ENCODE results near the gene MSANTD1. TPM values are rescaled to one million over a fixed set of nuclear protein-coding genes. Genes with fewer than 3 reads are reported as not detected.

MSANTD1 gene
- total and polyA plus RNA-seq, 2 donors (not counting 3 experiments of a cell fraction or from before 2014, with no cell fraction given), result 0.14 to 1.2 TPM

DNA sequence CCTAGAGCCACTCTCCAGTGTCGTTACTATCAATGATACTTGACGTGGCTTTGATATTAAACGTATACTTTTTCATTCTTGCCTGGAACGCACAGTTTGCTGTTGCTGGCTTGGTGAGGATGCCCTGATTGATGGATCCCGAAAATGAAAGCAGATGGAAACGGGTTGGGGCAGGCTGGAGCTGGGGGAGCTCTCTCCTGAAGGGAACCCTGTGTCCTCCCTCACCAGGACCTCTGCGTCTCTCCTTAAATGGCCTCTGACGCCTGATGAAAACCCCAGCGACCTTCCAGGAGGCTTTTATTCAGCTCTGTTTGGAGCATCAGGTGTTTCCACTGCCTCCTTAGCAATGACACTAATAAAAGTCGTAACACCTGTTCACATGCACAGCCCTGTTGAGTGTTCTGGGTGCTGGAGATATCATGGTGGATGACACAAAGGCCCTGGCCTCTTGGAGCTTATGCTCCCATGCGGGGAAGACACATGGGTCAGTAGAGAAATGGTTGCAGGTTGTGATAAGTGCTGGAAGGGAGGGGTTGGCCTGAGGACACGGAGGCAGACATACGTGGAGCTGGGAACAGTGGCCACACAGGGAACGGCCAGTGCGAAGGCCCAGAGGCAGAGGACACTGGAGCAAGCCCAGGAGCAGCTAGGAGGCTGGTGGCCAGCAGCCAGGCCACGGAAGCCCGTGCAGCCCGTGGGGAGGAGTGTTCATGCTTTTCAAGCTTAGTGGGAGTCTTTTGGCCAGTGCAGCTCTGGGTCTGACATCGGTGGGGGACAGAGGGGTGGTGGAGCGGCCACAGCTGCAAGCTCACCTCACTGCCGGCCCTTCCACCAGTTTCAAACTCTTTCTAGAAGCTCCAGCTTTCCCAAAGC, 7.5 kb downstream of the MSANTD1 start:
- TF ChIP-seq POLR2AphosphoS5 (IDR thresholded peaks at IDR 0.05; ENCODE audit: insufficient read depth, low read depth, low read length), result no peak
- no peak for TF ChIP-seq MYC (IDR thresholded peaks at IDR 0.05; ENCODE audit: low read depth, low read length)
- no peak for TF ChIP-seq FOS (IDR thresholded peaks at IDR 0.05; ENCODE audit: borderline replicate concordance, insufficient read depth, low read length)
- TF ChIP-seq EZH2 (IDR thresholded peaks at IDR 0.05; ENCODE audit: borderline replicate concordance, low read depth, low read length, severe bottlenecking), result no peak
- no peak for TF ChIP-seq POLR2A (IDR thresholded peaks at IDR 0.05; ENCODE audit: low read depth, low read length)
- no peak for TF ChIP-seq GATA2 (IDR thresholded peaks at IDR 0.05; ENCODE audit: insufficient read depth, insufficient read length, low read depth, low read length)
- no peak overlapping the region for H3K4me2 ChIP-seq (ENCODE audit: insufficient read depth, low read length)
- dilution Hi-C loops (cut with MboI; ENCODE audit: extremely low pct_ligation_motif_present, low sequenced_read_pairs), result no loop called here
- ChIA-PET CTCF (interaction anchor here (1.1 kb wide), 1 partner anchor 224 kb away, joined by 3 read pairs; no protein-coding TSS in a partner anchor), POLR2A (no interaction called here)
- H3K27me3 ChIP-seq (ENCODE audit: control insufficient read depth in 2 of 2, insufficient read depth in 2 of 2, low read length in 2 of 2), result peaks cover 0 to 2% of the 10 kb centered on the region in 2 experiments
- H3K9me3 ChIP-seq (replicated peaks; ENCODE audit: control insufficient read depth, insufficient read depth, low read length), result no peaks in the 10 kb centered on the region
- H2AFZ ChIP-seq (ENCODE audit: low read depth, low read length), result no peak overlapping the region
- H3K9ac ChIP-seq (replicated peaks; ENCODE audit: extremely low read depth, insufficient read depth, low read length), result no peak overlapping the region
- no peaks in the 10 kb centered on the region for H4K20me1 ChIP-seq (replicated peaks; ENCODE audit: control insufficient read depth, extremely low read depth, insufficient read depth, low read length)
- FAIRE-seq, result no peak
- H3K4me1 ChIP-seq (ENCODE audit: control insufficient read depth, extremely low read depth, insufficient read depth, low read length), result no peaks in the 10 kb centered on the region
- BruUV-seq (replicated peaks), result no TSS peak
- intact Hi-C loops (cut with micrococcal nuclease), result no loop called here
- H3K27ac ChIP-seq (ENCODE audit: insufficient read depth, low read depth, low read length), result no peak overlapping the region
- no peaks in the 10 kb centered on the region for H3K36me3 ChIP-seq (ENCODE audit: control insufficient read depth in 2 of 2, extremely low read depth in 1 of 2, insufficient read depth in 2 of 2, low read length in 2 of 2)
- no peak overlapping the region for H3K4me3 ChIP-seq (replicated peaks in 1 of 3; ENCODE audit: insufficient read depth in 1 of 3, low read depth in 1 of 3, low read length in 3 of 3)
- no peaks in the 10 kb centered on the region for H3K79me2 ChIP-seq (ENCODE audit: control insufficient read depth, insufficient read depth, low read length)
- no peaks in the 10 kb centered on the region for H3K9me1 ChIP-seq (replicated peaks; ENCODE audit: control insufficient read depth, extremely low read depth, insufficient read depth, low read length)
- no peak for DNase-seq (ENCODE audit: low read depth, low spot score)

DNA sequence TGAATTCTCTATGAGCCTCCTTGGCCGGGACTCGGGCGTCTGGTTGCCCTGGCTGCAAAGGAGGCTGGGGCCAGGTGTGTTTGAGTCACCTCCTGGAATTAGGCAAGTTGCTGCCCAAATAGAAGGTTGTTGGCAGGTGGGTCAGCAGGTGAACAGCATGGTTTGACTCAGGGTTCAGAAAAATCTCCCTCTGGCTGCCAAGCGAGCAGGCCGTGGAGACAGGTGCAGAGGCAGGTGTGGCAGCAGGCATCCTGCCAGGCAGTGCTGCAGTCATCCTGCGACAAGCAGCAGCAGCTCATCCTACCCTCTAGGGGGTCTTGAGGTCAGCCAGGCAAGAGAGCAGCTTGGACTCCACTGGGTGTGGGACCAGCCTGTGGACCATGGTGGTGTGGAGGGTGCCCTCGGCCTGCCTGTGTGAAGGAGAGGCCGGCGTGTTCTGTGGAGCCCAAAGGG, 8.2 kb downstream of the MSANTD1 start:
- no peak for FAIRE-seq
- Histone ChIP-seq H3K9ac (replicated peaks; ENCODE audit: extremely low read depth, insufficient read depth, low read length) (no peak overlapping the region), H3K27me3 (ENCODE audit: control insufficient read depth in 2 of 2, insufficient read depth in 2 of 2, low read length in 2 of 2) (peaks cover 0 to 2% of the 10 kb centered on the region in 2 experiments), H3K36me3 (ENCODE audit: control insufficient read depth in 2 of 2, extremely low read depth in 1 of 2, insufficient read depth in 2 of 2, low read length in 2 of 2) (no peaks in the 10 kb centered on the region), H4K20me1 (replicated peaks; ENCODE audit: control insufficient read depth, extremely low read depth, insufficient read depth, low read length) (no peaks in the 10 kb centered on the region), H3K27ac (ENCODE audit: insufficient read depth, low read depth, low read length) (no peak overlapping the region), H3K4me2 (ENCODE audit: insufficient read depth, low read length) (no peak overlapping the region), H2AFZ (ENCODE audit: low read depth, low read length) (no peak overlapping the region), H3K9me1 (replicated peaks; ENCODE audit: control insufficient read depth, extremely low read depth, insufficient read depth, low read length) (no peaks in the 10 kb centered on the region), H3K79me2 (ENCODE audit: control insufficient read depth, insufficient read depth, low read length) (no peaks in the 10 kb centered on the region), H3K9me3 (replicated peaks; ENCODE audit: control insufficient read depth, insufficient read depth, low read length) (no peaks in the 10 kb centered on the region), H3K4me3 (replicated peaks in 1 of 3; ENCODE audit: insufficient read depth in 1 of 3, low read depth in 1 of 3, low read length in 3 of 3) (no peak overlapping the region), H3K4me1 (ENCODE audit: control insufficient read depth, extremely low read depth, insufficient read depth, low read length) (no peaks in the 10 kb centered on the region)
- TF ChIP-seq POLR2AphosphoS5 (IDR thresholded peaks at IDR 0.05; ENCODE audit: insufficient read depth, low read depth, low read length), result no peak
- TF ChIP-seq, protein P1, sequence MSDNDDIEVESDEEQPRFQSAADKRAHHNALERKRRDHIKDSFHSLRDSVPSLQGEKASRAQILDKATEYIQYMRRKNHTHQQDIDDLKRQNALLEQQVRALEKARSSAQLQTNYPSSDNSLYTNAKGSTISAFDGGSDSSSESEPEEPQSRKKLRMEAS (IDR thresholded peaks at IDR 0.05; ENCODE audit: insufficient read depth, insufficient read length), result no peak
- intact Hi-C loops (cut with micrococcal nuclease) (no loop called here), dilution Hi-C loops (cut with MboI; ENCODE audit: extremely low pct_ligation_motif_present, low sequenced_read_pairs) (no loop called here)
- no peak for DNase-seq (ENCODE audit: low read depth, low spot score)
- BruUV-seq (replicated peaks), result no TSS peak
- POLR2A ChIA-PET, result no interaction called here
- CTCF ChIA-PET, result interaction anchor here (1.1 kb wide), 1 partner anchor 224 kb away, joined by 3 read pairs; no protein-coding TSS in a partner anchor
